ENCODE measurements around the gene NUP58. TPM values are rescaled to one million over a fixed set of nuclear protein-coding genes. Genes with fewer than 3 reads are reported as not detected.

Gene NUP58
- polyA plus RNA-seq, 4 donors: 10.0 to 30.7 (median 12.2) TPM

GRCh38 chr13:25319771-25320170, 18.3 kb downstream of the NUP58 start:
- Histone ChIP-seq H3K4me3 (ENCODE audit: low read depth in 1 of 3, low read length in 3 of 3) (no peak overlapping the region), H3K36me3 (ENCODE audit: control insufficient read depth in 3 of 3, insufficient read depth in 2 of 3, low read depth in 1 of 3, low read length in 3 of 3) (peaks cover 6 to 8% (median 7%) of the 10 kb centered on the region in 3 donors), H3K9me3 (ENCODE audit: control insufficient read depth in 2 of 2, insufficient read depth in 1 of 2, low read depth in 1 of 2, low read length in 1 of 2) (no peaks in the 10 kb centered on the region), H3K27ac (ENCODE audit: low read depth in 1 of 3, low read length in 2 of 3) (no peak overlapping the region), H3K4me1 (ENCODE audit: control insufficient read depth in 3 of 3, insufficient read depth in 2 of 3, low read depth in 1 of 3, low read length in 2 of 3) (no peaks in the 10 kb centered on the region), H3K27me3 (ENCODE audit: control insufficient read depth in 3 of 3, insufficient read depth in 3 of 3, low read length in 3 of 3) (no peaks in the 10 kb centered on the region)
- FAIRE-seq: peak; percentile 81
- DNase-seq: no peak
- 80 to 98% (median 83%) methylated on average over 1 of the region's 1 CpG for WGBS, 3 donors

DNA sequence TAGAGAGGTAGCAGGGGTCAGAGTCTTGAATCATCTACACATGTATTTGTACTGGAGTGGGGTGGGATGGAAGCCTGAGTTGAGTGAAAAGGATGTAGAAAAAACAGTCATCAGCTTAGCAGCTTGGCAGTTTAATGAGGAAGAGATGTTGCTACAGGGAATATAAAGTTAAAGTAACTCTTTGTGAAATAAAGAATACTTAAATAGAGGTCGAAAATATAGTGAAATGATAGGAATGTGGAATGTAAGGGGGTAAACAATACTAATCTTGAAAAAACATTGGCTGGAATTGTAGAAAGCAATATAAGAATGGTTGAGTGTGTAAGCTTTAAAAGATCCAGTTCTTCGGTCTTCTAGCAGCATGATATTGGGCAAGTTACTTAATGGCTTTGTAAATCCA, 22.7 kb downstream of the NUP58 start:
- DNase-seq (no peak), FAIRE-seq (no peak)
- 85 to 89% (median 87%) methylated on average over 2 of the region's 2 CpGs for WGBS, 3 donors
- Histone ChIP-seq H3K27me3 (ENCODE audit: control insufficient read depth in 3 of 3, insufficient read depth in 3 of 3, low read length in 3 of 3) (no peaks in the 10 kb centered on the region), H3K36me3 (ENCODE audit: control insufficient read depth in 3 of 3, insufficient read depth in 2 of 3, low read depth in 1 of 3, low read length in 3 of 3) (peaks cover 3 to 9% (median 7%) of the 10 kb centered on the region in 3 donors), H3K4me1 (ENCODE audit: control insufficient read depth in 3 of 3, insufficient read depth in 2 of 3, low read depth in 1 of 3, low read length in 2 of 3) (no peaks in the 10 kb centered on the region), H3K27ac (ENCODE audit: low read depth in 1 of 3, low read length in 2 of 3) (no peak overlapping the region), H3K4me3 (ENCODE audit: low read depth in 1 of 3, low read length in 3 of 3) (no peak overlapping the region), H3K9me3 (ENCODE audit: control insufficient read depth in 2 of 2, insufficient read depth in 1 of 2, low read depth in 1 of 2, low read length in 1 of 2) (no peaks in the 10 kb centered on the region)

DNA sequence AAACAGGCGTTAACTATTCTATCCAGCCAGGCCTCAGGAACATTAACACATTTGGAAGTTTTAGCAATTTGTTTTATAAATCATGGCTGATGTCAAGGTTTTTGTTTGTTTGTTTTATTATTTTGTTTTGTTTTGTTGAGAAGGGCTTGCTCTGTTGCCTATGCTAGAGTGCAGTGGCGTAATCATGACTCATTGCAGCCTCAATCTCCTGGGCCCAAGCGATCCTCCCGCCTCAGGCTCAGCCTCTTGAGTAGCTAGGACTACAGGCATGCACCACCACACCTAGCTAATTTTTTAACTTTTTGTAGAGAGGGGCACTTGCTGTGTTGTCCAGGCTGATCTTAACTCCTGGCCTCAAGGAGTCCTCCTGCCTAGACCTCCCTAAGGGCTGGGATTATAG, 28.3 kb downstream of the NUP58 start:
- H3K36me3 ChIP-seq (ENCODE audit: control insufficient read depth in 3 of 3, insufficient read depth in 2 of 3, low read depth in 1 of 3, low read length in 3 of 3): peaks cover 7 to 19% (median 18%) of the 10 kb centered on the region in 3 donors
- 97 to 98% (median 98%) methylated on average over 4 of the region's 4 CpGs for WGBS, 3 donors
- no peaks in the 10 kb centered on the region for H3K4me1 ChIP-seq (ENCODE audit: control insufficient read depth in 3 of 3, insufficient read depth in 2 of 3, low read depth in 1 of 3, low read length in 2 of 3)
- no peak overlapping the region for H3K27ac ChIP-seq (ENCODE audit: low read depth in 1 of 3, low read length in 2 of 3)
- FAIRE-seq (no peak), DNase-seq (no peak)
- no peak overlapping the region for H3K4me3 ChIP-seq (ENCODE audit: low read depth in 1 of 3, low read length in 3 of 3)
- H3K27me3 ChIP-seq (ENCODE audit: control insufficient read depth in 3 of 3, insufficient read depth in 3 of 3, low read length in 3 of 3): no peaks in the 10 kb centered on the region
- no peaks in the 10 kb centered on the region for H3K9me3 ChIP-seq (ENCODE audit: control insufficient read depth in 2 of 2, insufficient read depth in 1 of 2, low read depth in 1 of 2, low read length in 1 of 2)

DNA sequence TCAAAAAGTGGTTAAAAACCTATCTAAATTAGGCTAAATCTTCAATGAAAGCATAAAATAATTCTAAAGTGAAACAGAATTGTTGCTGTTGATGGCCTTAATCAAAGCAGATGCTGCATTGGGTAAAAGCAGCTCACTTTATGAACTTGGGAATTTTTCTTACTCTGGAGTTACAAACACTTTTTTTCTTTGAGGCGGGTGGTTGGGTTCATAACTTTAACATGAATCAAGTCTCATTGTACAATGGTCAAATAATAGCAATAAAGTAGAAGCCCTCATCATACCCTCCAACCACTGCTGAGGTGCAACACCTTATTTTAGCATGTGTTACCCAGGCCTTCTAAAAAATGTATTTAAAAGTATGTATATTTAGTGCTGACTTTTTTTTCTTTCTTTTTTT, 29.1 kb downstream of the NUP58 start:
- WGBS, 3 donors: 94 to 100% (median 95%) methylated on average over 1 of the region's 1 CpG
- no peak for DNase-seq
- FAIRE-seq: no peak

DNA sequence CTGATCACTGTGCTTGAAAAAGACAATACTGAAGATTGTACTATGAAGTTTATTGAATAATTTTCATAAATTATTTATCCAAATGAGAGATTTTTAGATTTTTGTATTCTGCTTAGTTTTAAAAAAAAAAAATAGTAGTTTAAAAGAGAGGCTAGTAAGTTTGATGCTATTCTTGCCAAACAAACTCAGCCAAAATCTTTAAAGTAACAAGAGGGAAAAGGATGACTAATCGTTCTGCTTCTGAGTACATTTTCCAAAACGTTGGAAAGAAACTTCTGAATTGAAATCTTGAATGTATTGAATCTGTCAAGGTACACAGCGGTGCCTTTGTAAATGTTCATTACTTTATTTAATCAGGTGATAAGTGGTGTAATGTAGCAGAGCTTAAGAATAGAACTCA, 34.4 kb downstream of the NUP58 start:
- Histone ChIP-seq H3K27ac (ENCODE audit: low read depth in 1 of 3, low read length in 2 of 3) (no peak overlapping the region), H3K36me3 (ENCODE audit: control insufficient read depth in 3 of 3, insufficient read depth in 2 of 3, low read depth in 1 of 3, low read length in 3 of 3) (peaks cover 5 to 12% (median 10%) of the 10 kb centered on the region in 3 donors), H3K4me3 (ENCODE audit: low read depth in 1 of 3, low read length in 3 of 3) (no peak overlapping the region), H3K4me1 (ENCODE audit: control insufficient read depth in 3 of 3, insufficient read depth in 2 of 3, low read depth in 1 of 3, low read length in 2 of 3) (no peaks in the 10 kb centered on the region), H3K9me3 (ENCODE audit: control insufficient read depth in 2 of 2, insufficient read depth in 1 of 2, low read depth in 1 of 2, low read length in 1 of 2) (no peaks in the 10 kb centered on the region), H3K27me3 (ENCODE audit: control insufficient read depth in 3 of 3, insufficient read depth in 3 of 3, low read length in 3 of 3) (no peaks in the 10 kb centered on the region)
- WGBS, 3 donors: 70 to 74% (median 70%) methylated on average over 3 of the region's 3 CpGs
- DNase-seq: no peak
- peak; percentile 85 for FAIRE-seq

More for the DNA sequence above, 29.1 kb downstream of the NUP58 start:
- H3K4me1 ChIP-seq (ENCODE audit: control insufficient read depth in 3 of 3, insufficient read depth in 2 of 3, low read depth in 1 of 3, low read length in 2 of 3): no peaks in the 10 kb centered on the region
- H3K36me3 ChIP-seq (ENCODE audit: control insufficient read depth in 3 of 3, insufficient read depth in 2 of 3, low read depth in 1 of 3, low read length in 3 of 3): peaks cover 7 to 19% (median 18%) of the 10 kb centered on the region in 3 donors
- no peaks in the 10 kb centered on the region for H3K27me3 ChIP-seq (ENCODE audit: control insufficient read depth in 3 of 3, insufficient read depth in 3 of 3, low read length in 3 of 3)
- no peak overlapping the region for H3K4me3 ChIP-seq (ENCODE audit: low read depth in 1 of 3, low read length in 3 of 3)
- H3K27ac ChIP-seq (ENCODE audit: low read depth in 1 of 3, low read length in 2 of 3): no peak overlapping the region
- H3K9me3 ChIP-seq (ENCODE audit: control insufficient read depth in 2 of 2, insufficient read depth in 1 of 2, low read depth in 1 of 2, low read length in 1 of 2): no peaks in the 10 kb centered on the region

- no peak for FAIRE-seq
- no peaks in the 10 kb centered on the region for H3K9me3 ChIP-seq (ENCODE audit: control insufficient read depth in 2 of 2, insufficient read depth in 1 of 2, low read depth in 1 of 2, low read length in 1 of 2)
- H3K36me3 ChIP-seq (ENCODE audit: control insufficient read depth in 3 of 3, insufficient read depth in 2 of 3, low read depth in 1 of 3, low read length in 3 of 3): peaks cover 0 to under 1% (median 0%) of the 10 kb centered on the region in 3 donors
- no peaks in the 10 kb centered on the region for H3K27me3 ChIP-seq (ENCODE audit: control insufficient read depth in 3 of 3, insufficient read depth in 3 of 3, low read length in 3 of 3)
- no peak for DNase-seq
- no peak overlapping the region for H3K27ac ChIP-seq (ENCODE audit: low read depth in 1 of 3, low read length in 2 of 3)
- WGBS, 3 donors: 91 to 92% (median 92%) methylated on average over 2 of the region's 2 CpGs
- H3K4me1 ChIP-seq (ENCODE audit: control insufficient read depth in 3 of 3, insufficient read depth in 2 of 3, low read depth in 1 of 3, low read length in 2 of 3): no peaks in the 10 kb centered on the region
- H3K4me3 ChIP-seq (ENCODE audit: low read depth in 1 of 3, low read length in 3 of 3): no peak overlapping the region
These were observed 44.2 kb downstream of the NUP58 start for GRCh38 chr13:25345576-25345975.

DNA sequence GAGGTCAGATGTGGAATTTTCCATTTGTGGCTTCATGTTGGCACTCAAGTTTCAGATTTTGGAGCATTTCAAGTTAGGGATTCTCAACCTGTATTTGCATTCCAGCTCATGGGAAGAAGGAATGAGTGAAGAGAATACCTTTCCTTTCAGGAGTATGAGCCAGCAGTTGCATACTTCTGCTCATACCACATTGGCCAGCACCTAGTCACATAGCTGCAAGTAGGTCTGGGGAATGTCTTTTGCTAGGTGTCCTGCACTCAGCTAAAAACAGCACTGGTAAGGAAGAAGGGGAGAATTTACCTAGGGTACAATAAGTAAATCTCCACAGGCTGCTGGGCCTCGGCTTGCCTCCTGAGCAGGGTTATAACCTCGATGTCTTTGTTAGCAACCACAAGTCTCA, 45.7 kb downstream of the NUP58 start:
- WGBS, 3 donors: 82 to 91% (median 85%) methylated on average over 2 of the region's 2 CpGs
- Histone ChIP-seq H3K27ac (ENCODE audit: low read depth in 1 of 3, low read length in 2 of 3) (no peak overlapping the region), H3K36me3 (ENCODE audit: control insufficient read depth in 3 of 3, insufficient read depth in 2 of 3, low read depth in 1 of 3, low read length in 3 of 3) (no peaks in the 10 kb centered on the region), H3K9me3 (ENCODE audit: control insufficient read depth in 2 of 2, insufficient read depth in 1 of 2, low read depth in 1 of 2, low read length in 1 of 2) (no peaks in the 10 kb centered on the region), H3K4me1 (ENCODE audit: control insufficient read depth in 3 of 3, insufficient read depth in 2 of 3, low read depth in 1 of 3, low read length in 2 of 3) (no peaks in the 10 kb centered on the region), H3K27me3 (ENCODE audit: control insufficient read depth in 3 of 3, insufficient read depth in 3 of 3, low read length in 3 of 3) (no peaks in the 10 kb centered on the region), H3K4me3 (ENCODE audit: low read depth in 1 of 3, low read length in 3 of 3) (no peak overlapping the region)
- DNase-seq (no peak), FAIRE-seq (no peak)

DNA sequence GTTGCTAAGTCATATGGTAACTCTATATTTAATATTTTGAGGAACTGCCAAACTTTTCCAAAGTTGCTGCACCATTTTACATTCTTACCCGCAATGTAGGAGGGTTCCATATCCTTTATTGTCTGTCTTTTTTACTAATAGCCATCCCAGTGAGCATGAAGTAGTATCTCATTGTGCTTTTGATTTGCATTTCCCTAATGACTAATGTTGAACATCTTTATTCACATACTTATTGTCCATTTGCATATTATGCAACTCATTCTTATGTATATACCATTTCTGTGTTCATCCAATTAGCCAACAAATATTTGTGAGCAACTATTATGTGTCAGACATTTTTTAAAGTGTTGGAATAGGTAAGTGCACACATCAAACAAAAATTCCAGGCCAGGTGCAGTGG, 50.0 kb downstream of the NUP58 start:
- Histone ChIP-seq H3K4me1 (ENCODE audit: control insufficient read depth in 3 of 3, insufficient read depth in 2 of 3, low read depth in 1 of 3, low read length in 2 of 3) (no peaks in the 10 kb centered on the region), H3K9me3 (ENCODE audit: control insufficient read depth in 2 of 2, insufficient read depth in 1 of 2, low read depth in 1 of 2, low read length in 1 of 2) (no peaks in the 10 kb centered on the region), H3K27me3 (ENCODE audit: control insufficient read depth in 3 of 3, insufficient read depth in 3 of 3, low read length in 3 of 3) (peaks cover 0 to 2% (median 2%) of the 10 kb centered on the region in 3 donors), H3K27ac (ENCODE audit: low read depth in 1 of 3, low read length in 2 of 3) (no peak overlapping the region), H3K4me3 (ENCODE audit: low read depth in 1 of 3, low read length in 3 of 3) (no peak overlapping the region), H3K36me3 (ENCODE audit: control insufficient read depth in 3 of 3, insufficient read depth in 2 of 3, low read depth in 1 of 3, low read length in 3 of 3) (no peaks in the 10 kb centered on the region)
- 93 to 97% (median 97%) methylated on average over 1 of the region's 1 CpG for WGBS, 3 donors
- FAIRE-seq: no peak
- no peak for DNase-seq

DNA sequence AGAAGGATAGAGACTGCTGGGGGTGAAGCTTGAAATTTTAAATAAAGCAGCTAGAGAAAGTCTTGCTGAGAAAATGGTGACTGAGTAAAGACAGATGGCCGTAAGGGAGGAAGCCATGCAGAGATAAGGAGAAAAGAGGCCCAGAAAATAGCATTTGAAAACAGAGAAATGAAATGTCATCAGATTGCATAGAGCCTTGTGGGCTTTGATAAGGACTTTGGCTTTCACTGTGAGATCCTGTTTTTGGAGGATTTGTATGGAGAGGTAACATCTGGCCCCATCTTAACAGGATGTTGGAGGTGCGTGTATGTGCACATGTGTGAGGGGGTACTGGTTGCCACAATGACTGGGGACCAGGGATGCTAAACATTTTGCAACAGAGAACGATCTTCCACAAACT, 50.8 kb downstream of the NUP58 start:
- no peak overlapping the region for H3K27ac ChIP-seq (ENCODE audit: low read depth in 1 of 3, low read length in 2 of 3)

More for the DNA sequence above, 50.8 kb downstream of the NUP58 start:
- 51 to 68% (median 61%) methylated on average over 3 of the region's 3 CpGs for WGBS, 3 donors
- DNase-seq: no peak
- H3K4me1 ChIP-seq (ENCODE audit: control insufficient read depth in 3 of 3, insufficient read depth in 2 of 3, low read depth in 1 of 3, low read length in 2 of 3): no peaks in the 10 kb centered on the region
- no peak overlapping the region for H3K4me3 ChIP-seq (ENCODE audit: low read depth in 1 of 3, low read length in 3 of 3)
- FAIRE-seq: no peak
- peaks cover 0 to 2% (median 2%) of the 10 kb centered on the region in 3 donors for H3K27me3 ChIP-seq (ENCODE audit: control insufficient read depth in 3 of 3, insufficient read depth in 3 of 3, low read length in 3 of 3)
- H3K36me3 ChIP-seq (ENCODE audit: control insufficient read depth in 3 of 3, insufficient read depth in 2 of 3, low read depth in 1 of 3, low read length in 3 of 3): no peaks in the 10 kb centered on the region
- H3K9me3 ChIP-seq (ENCODE audit: control insufficient read depth in 2 of 2, insufficient read depth in 1 of 2, low read depth in 1 of 2, low read length in 1 of 2): no peaks in the 10 kb centered on the region
